Uterus (tissue), 4 donors: ENCODE results near the gene CCDC93. TPM values are rescaled to one million over a fixed set of nuclear protein-coding genes. Genes with fewer than 3 reads are reported as not detected.

Source experiments
- DNase-seq, 2 donors: peaks; one replicate each; pipeline ENCODE4 v3.0.0-alpha.2; 2019 to 2020
- H3K27ac ChIP-seq, 2 donors: fragments of 200-600 bp; sonication (generic); 1 replicate in 1 of 2; 2 replicates in 1 of 2; pipeline ENCODE4 v1.5.1; 2016 to 2018
- H3K27me3 ChIP-seq, 2 donors: fragments of 200-600 bp; sonication (generic); one replicate each; pipeline ENCODE4 v1.5.1; 2018 to 2019; ENCODE audit warnings: control low read depth in 1 of 2
- H3K36me3 ChIP-seq, 2 donors: fragments of 200-600 bp; sonication (generic); one replicate each; pipeline ENCODE4 v1.5.1; 2019; ENCODE audit warnings: control low read depth in 1 of 2
- H3K4me1 ChIP-seq, 2 donors: fragments of 200-600 bp; sonication (generic); one replicate each; pipeline ENCODE4 v1.5.1; 2018 to 2019; ENCODE audit warnings: control low read depth in 1 of 2
- H3K4me3 ChIP-seq, 2 donors: fragments of 200-600 bp; sonication (generic); 1 replicate in 1 of 2; 2 replicates in 1 of 2; pipeline ENCODE4 v1.5.1; 2018 to 2019; ENCODE audit warnings: mild to moderate bottlenecking in 1 of 2
- H3K9me3 ChIP-seq, 2 donors: fragments of 200-600 bp; sonication (generic); one replicate each; pipeline ENCODE4 v1.5.1; 2019; ENCODE audit warnings: control low read depth in 1 of 2
- CTCF ChIP-seq, 4 experiments: fragments of 200-600 bp in 2 of 4; fragments of 450-650 bp in 2 of 4; sonication (generic) in 2 of 4; IDR thresholded peaks; one replicate each; pipeline ENCODE4 v1.5.1; 2016 to 2019; ENCODE audit warnings: antibody characterized with exemption in 4 of 4, mild to moderate bottlenecking in 2 of 4, moderate library complexity in 1 of 4
- POLR2A ChIP-seq, 2 donors: fragments of 450-650 bp; IDR thresholded peaks; one replicate each; pipeline ENCODE4 v1.6.1; 2016; ENCODE audit warnings: antibody characterized with exemption in 2 of 2, mild to moderate bottlenecking in 1 of 2, moderate library complexity in 1 of 2
- intact Hi-C: fragments of 100-400 bp; cut with DNase I; formaldehyde crosslinking; loops from one replicate; pipeline ENCODE4 v1.15.1; 2023; ENCODE audit warnings: low total_unique reads
- total RNA-seq, 4 donors: library from RNA; depleted of rRNA in 3 of 4; stranded (reverse); fragments of >200 nt in 3 of 4; gene quantifications; one replicate each; pipeline versions ENCODE4 v1.1.0 to v1.2.4, GENCODE V29; 2014 to 2023
- donor health status: DM: yes; HTN: yes; CAD: no.

Gene CCDC93
- total RNA-seq, 4 donors from 2014 or later = 6.5 to 45.5 (median 32.7) TPM

GRCh38 chr2:117917223-117917917, 96.5 kb downstream of the CCDC93 start:
- Histone ChIP-seq H3K27me3 (no peaks in the 10 kb centered on the region), H3K4me3 (no peak overlapping the region), H3K36me3 (no peaks in the 10 kb centered on the region), H3K9me3 (no peaks in the 10 kb centered on the region), H3K4me1 (no peaks in the 10 kb centered on the region), H3K27ac (no peak overlapping the region)
- DNase-seq = no peak
- intact Hi-C loops = no loop called here
- TF ChIP-seq POLR2A (IDR thresholded peaks at IDR 0.05) (no peak), CTCF (IDR thresholded peaks at IDR 0.05) (no peak)

GRCh38 chr2:117902933-117903332, 110.9 kb downstream of the CCDC93 start:
- no peak overlapping the region for H3K27ac ChIP-seq
- DNase-seq = no peak
- no peak overlapping the region for H3K4me3 ChIP-seq
- TF ChIP-seq CTCF (IDR thresholded peaks at IDR 0.05) (no peak), POLR2A (IDR thresholded peaks at IDR 0.05) (no peak)
- no peaks in the 10 kb centered on the region for H3K4me1 ChIP-seq
- no peaks in the 10 kb centered on the region for H3K36me3 ChIP-seq
- H3K27me3 ChIP-seq = no peaks in the 10 kb centered on the region
- intact Hi-C loops = no loop called here
- H3K9me3 ChIP-seq = no peaks in the 10 kb centered on the region

GRCh38 chr2:117888897-117889296, 125.0 kb downstream of the CCDC93 start:
- Histone ChIP-seq H3K4me3 (no peak overlapping the region), H3K9me3 (no peaks in the 10 kb centered on the region), H3K27me3 (no peaks in the 10 kb centered on the region), H3K36me3 (no peaks in the 10 kb centered on the region), H3K27ac (no peak overlapping the region), H3K4me1 (no peaks in the 10 kb centered on the region)
- intact Hi-C loops = no loop called here
- DNase-seq = no peak
- no peak for TF ChIP-seq POLR2A (IDR thresholded peaks at IDR 0.05)
- TF ChIP-seq CTCF (IDR thresholded peaks at IDR 0.05) = no peak

GRCh38 chr2:117885308-117885707, 128.6 kb downstream of the CCDC93 start:
- Histone ChIP-seq H3K9me3 (no peaks in the 10 kb centered on the region), H3K4me1 (no peaks in the 10 kb centered on the region), H3K36me3 (no peaks in the 10 kb centered on the region), H3K27me3 (no peaks in the 10 kb centered on the region), H3K4me3 (no peak overlapping the region), H3K27ac (no peak overlapping the region)
- intact Hi-C loops = no loop called here
- DNase-seq = no peak
- TF ChIP-seq POLR2A (IDR thresholded peaks at IDR 0.05) (no peak), CTCF (IDR thresholded peaks at IDR 0.05) (no peak)

- intact Hi-C loops = no loop called here
- DNase-seq = no peak
- Histone ChIP-seq H3K36me3 (no peaks in the 10 kb centered on the region), H3K27me3 (no peaks in the 10 kb centered on the region), H3K9me3 (no peaks in the 10 kb centered on the region), H3K4me1 (no peaks in the 10 kb centered on the region), H3K27ac (no peak overlapping the region), H3K4me3 (no peak overlapping the region)
- TF ChIP-seq CTCF (IDR thresholded peaks at IDR 0.05) = no peak
- no peak for TF ChIP-seq POLR2A (IDR thresholded peaks at IDR 0.05)
These were observed 134.9 kb downstream of the CCDC93 start for GRCh38 chr2:117879003-117879402.
